GM12864 (cell line): ENCODE measurements around the gene ARL13B.
"Not testable (repeated sequence)": the region's sequence is repeated elsewhere in the genome, so short reads cannot be mapped to it uniquely, and the experiment has no call there.

ENCODE experiments used
- DNase-seq: peaks from one replicate; pipeline ENCODE4 v3.0.0-alpha.2; 2011; ENCODE audit warnings: low read depth
- H3K4me3 ChIP-seq: 2 replicates; pipeline ENCODE4 v1.5.1; 2011; ENCODE audit warnings: mild to moderate bottlenecking, low read depth, low read length, control low read depth
- CTCF ChIP-seq: IDR thresholded peaks from 2 replicates; pipeline ENCODE4 v1.5.1; 2011; ENCODE audit warnings: low read depth, mild to moderate bottlenecking, moderate library complexity, low read length, control low read depth, inconsistent platforms; ENCODE audit errors: missing control alignments

Gene ARL13B

GRCh38 chr3:93961489-93961888 lies 18.5 kb upstream of the ARL13B start:
- no peak for DNase-seq
- TF ChIP-seq CTCF = no peak
- H3K4me3 ChIP-seq = no peak overlapping the region

DNA sequence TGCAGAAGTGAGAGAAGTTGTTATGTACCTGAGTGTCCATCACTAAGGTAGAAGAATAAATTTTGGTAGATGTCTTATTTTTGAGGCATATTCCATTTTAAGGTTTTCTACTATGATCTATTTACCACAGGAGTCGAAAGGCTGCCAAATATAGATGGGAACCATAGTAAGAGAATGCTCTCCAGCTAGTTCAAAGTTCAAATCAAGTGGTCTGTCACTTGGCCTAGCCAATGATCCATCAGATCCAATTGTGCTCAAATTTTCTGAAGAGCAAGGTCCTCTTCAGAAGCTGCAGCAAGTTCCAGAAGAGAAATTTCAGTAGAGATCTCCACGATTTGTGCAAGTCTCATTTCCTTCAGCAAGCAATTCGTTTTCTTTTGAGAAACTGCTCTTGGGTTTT lies 17.2 kb upstream of the ARL13B start:
- no peak for DNase-seq
- H3K4me3 ChIP-seq = no peak overlapping the region
- no peak for TF ChIP-seq CTCF

DNA sequence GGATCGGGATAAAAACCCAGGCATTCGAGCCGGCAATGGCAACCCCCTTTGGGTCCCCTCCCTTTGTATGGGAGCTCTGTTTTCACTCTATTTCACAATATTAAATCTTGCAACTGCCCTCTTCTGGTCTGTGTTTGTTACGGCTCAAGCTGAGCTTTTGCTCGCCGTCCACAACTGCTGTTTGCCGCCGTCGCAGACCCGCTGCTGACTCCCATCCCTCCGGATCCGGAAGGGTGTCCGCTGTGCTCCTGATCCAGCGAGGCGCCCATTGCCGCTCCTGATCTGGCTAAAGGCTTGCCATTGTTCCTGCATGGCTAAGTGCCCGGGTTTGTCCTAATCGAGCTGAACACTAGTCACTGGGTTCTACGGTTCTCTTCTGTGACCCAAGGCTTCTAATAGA lies 14.8 kb upstream of the ARL13B start:
- not testable (repeated sequence) for H3K4me3 ChIP-seq, DNase-seq

DNA sequence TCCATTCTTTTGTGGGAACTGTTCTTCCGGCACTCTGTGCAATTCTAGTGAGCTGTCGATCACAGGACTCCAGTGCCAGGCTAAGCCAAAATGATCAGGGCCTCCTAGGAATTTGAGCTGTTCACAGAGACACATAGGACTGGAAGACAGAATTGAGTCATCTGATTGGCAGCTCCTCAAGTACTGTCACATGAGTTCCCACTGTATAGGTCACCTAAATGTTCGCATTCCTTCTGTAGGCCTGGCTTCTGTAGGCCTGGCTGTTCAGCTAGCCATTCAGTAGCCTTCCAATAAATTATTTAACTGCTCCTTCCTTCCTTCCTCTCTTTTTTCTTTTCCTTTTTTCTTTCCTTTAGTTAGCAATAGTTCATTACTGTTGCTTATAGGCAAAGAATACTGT lies 10.5 kb upstream of the ARL13B start:
- DNase-seq = no peak
- H3K4me3 ChIP-seq = no peak overlapping the region
- TF ChIP-seq CTCF = no peak

DNA sequence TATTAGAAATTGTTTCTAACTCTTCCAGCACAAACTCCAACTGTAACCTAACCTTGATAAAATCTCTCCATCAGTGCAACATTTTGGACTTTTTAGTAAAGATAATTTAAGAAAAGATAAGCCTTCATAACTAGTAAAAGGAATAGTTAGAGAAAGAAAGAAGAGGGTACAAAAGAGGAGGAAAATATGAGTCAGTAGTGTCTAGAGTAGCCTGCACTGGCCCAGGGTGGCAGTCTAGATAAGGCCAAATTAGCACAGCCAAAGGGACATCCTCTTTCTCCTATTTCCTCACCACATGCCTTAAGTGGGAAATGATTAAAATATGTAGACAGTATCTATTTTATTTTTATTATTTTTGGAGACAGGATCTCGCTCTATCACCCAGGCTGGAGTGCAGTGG lies 10.0 kb upstream of the ARL13B start:
- no peak for DNase-seq
- TF ChIP-seq CTCF = no peak

DNA sequence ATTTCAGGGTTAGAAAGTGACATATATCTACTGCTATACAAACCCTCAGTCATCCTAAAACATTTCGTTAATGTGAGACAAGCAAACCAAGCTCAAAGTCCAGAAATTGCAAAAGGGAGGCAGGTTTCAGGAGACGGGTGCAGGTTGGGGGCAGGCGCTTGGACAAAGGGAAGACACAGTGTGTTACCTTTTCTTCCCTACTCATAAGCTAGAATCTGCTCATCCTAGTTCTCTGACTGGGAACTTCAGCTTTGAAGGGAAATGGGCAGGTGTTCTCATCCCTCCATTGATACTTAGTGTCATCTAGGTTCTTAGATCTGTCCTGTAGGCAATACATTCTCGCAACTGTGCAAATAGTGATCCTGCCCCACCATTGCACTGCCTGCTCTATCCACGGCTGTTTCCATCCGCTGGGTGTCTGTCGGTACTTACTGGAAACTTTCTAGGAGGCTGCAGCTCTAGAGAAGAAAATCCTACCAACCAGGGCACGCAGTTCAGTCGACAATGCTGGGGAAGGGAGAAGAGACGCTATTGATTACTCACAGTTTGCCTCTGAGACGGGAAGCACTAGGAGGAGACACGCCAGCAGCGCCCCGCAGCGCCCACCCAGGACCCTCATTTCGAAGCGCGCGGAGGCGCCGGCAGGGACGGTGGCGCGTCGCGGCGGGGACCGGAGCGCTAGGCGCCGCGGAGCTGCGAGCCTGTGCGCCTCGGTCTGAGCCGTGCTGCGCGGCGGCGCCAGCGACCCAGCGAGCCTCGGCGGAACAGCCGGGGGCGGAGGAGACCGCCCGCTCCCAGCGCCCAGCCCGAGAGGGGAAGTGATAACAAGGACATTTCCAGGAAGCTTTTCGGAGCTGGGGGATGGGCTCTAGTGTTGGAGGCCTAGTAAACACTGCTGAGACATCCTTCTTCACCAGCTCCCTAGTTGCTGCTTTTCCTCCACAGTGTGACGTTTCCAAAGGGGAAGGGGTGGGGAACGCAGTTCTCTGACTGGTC lies 6.5 kb upstream of the ARL13B start, which contains the start of gene PROS1:
PROS1 (minus strand) TSS at position 766 of the 996 bp plus-strand sequence; CDS start at position 619, 147 bp downstream.
- TF ChIP-seq CTCF = no peak
- no peak for DNase-seq
- peak within 1 kb of the TSS; percentile 39 for H3K4me3 ChIP-seq

More for the DNA sequence above, 10.0 kb upstream of the ARL13B start:
- H3K4me3 ChIP-seq = no peak overlapping the region

DNA sequence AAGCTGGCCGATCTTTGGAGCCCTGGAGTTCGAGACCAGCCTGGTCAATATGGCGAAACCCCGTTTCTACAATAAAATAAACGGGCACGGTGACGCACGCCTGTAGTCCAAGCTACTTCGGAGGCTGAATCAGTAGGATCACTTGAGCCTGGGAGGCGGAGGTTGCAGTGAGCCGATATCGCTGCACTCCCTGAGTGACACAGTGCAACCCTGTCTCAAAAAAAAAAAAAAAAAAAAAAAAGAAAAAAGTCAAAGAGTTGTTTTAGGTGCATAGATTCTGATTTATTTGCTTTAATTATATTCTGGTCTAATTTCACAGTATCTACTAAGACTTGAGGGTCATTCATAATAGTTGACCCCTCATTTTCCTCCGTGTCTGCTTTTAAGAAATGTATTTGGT lies 1.7 kb downstream of the ARL13B start:
- H3K4me3 ChIP-seq = no peak overlapping the region
- TF ChIP-seq CTCF = no peak
- no peak for DNase-seq
